GM19438 (cell line): ENCODE results near the gene MAP1S.

ENCODE experiments used
- ATAC-seq: cut with Tn5 transposase; IDR thresholded peaks from one replicate; pipeline ENCODE4 v1.9.1; 2021; ENCODE audit warnings: low read depth; ENCODE audit not compliant: unreplicated experiment

MAP1S gene

GRCh38 chr19:17727843-17728242 lies 8.6 kb downstream of the MAP1S start:
- no peak for ATAC-seq

GRCh38 chr19:17733127-17733526 lies 13.8 kb downstream of the MAP1S start:
- ATAC-seq: no peak

GRCh38 chr19:17734146-17734545 lies 14.9 kb downstream of the MAP1S start:
- no peak for ATAC-seq

- ATAC-seq: no peak
Measured at GRCh38 chr19:17735410-17735809, 16.1 kb downstream of the MAP1S start.

GRCh38 chr19:17737690-17738153 lies 18.4 kb downstream of the MAP1S start:
- ATAC-seq: no peak

- ATAC-seq: no peak
Measured at GRCh38 chr19:17739121-17739875, 20.0 kb downstream of the MAP1S start.

GRCh38 chr19:17741456-17741855 lies 22.2 kb downstream of the MAP1S start:
- ATAC-seq: no peak

- ATAC-seq: no peak
Measured at GRCh38 chr19:17743874-17744580, 24.7 kb downstream of the MAP1S start.

- ATAC-seq: peak; percentile 54
Measured at GRCh38 chr19:17747205-17748098, 28.2 kb downstream of the MAP1S start.

- ATAC-seq: no peak
Measured at GRCh38 chr19:17748884-17749638, 29.8 kb downstream of the MAP1S start.

GRCh38 chr19:17749912-17750317 lies 30.6 kb downstream of the MAP1S start:
- no peak for ATAC-seq

- ATAC-seq: no peak
Measured at GRCh38 chr19:17751103-17751911, 32.0 kb downstream of the MAP1S start, which contains the start of gene FCHO1. Gene FCHO1 (plus strand): TSS chr19:17751477. CDS start chr19:17755165, 3,688 bp downstream.

GRCh38 chr19:17751912-17752273 lies 32.6 kb downstream of the MAP1S start:
- ATAC-seq: no peak

GRCh38 chr19:17752865-17753639 lies 33.8 kb downstream of the MAP1S start:
- ATAC-seq: no peak

GRCh38 chr19:17753976-17754375 lies 34.7 kb downstream of the MAP1S start:
- ATAC-seq: no peak

- ATAC-seq: no peak
Measured at GRCh38 chr19:17754634-17755442, 35.6 kb downstream of the MAP1S start.

- no peak for ATAC-seq
Measured at GRCh38 chr19:17755443-17755890, 36.2 kb downstream of the MAP1S start.
